Heart left ventricle (tissue), 13 donors: ENCODE results near the gene SIGLEC12.

Experiments used
- POLR2A ChIP-seq, 2 donors: fragments of 450-650 bp; IDR thresholded peaks; one replicate each; pipeline ENCODE4 v1.6.1; 2017; ENCODE audit warnings: antibody characterized with exemption in 2 of 2, mild to moderate bottlenecking in 2 of 2, moderate library complexity in 2 of 2
- TF ChIP-seq, protein P1 (sequence below), 12 donors: fragments of 200-600 bp; sonication (generic) in 4 of 12; IDR thresholded peaks; one replicate each; pipeline versions ENCODE4 v1.5.0 to v1.8.0; 2018 to 2022; ENCODE audit warnings: antibody characterized with exemption in 12 of 12, mild to moderate bottlenecking in 5 of 12
- donor health status: ischemic (EF 13 %, LVEDD 7.1; RV severe dilation, severe dysfunction).
- donor health status: DM: no; HTN: yes; CAD: no.
- donor health status: DM: no; HTN: no; CAD: no.
- donor health status: ischemic (EF 25% LVEDD 6.9; RV normal size, moderate dysfunction).
- donor health status: ischemic (EF 25% LVEDD 5.7; RV mildly dilated, moderate dysfunction).
- donor health status: ischemic (EF 35%, LVEDD 5.7; RV mildly dilated, moderate dysfunction).
- donor health status: nonischemic (EF 11% LVEDD 7.7; RV severe dilation, severe dysfunction).
- donor health status: DM: yes; HTN: yes; CAD: no.
- donor health status: PGD.
- donor health status: ischemic (EF 29% LVEDD 5.4; RV normal size, mild dysfunction).
- donor health status: nonischemic (EF 23%, LVEDD 6.1; RV moderate dilation, normal function).

DNA sequence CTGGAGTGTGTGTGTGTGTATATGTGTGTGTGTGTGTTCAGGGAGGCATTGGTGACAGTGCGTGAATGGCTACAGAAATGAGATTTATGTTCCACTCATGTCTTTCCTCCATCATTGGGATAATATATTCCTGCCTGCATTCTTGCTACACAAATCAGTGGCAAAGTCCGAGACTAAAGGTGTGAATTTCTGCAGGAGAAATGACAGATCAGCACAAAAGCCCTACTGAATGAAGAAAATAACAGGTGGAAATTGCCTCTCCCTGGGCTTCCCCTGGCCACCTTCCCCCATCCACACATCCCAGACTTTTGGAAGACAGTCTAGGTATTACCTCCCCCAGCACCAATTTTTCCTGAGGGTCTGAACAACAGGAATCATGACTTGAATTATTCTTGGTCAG lies 19.8 kb upstream of the SIGLEC12 start:
- TF ChIP-seq, protein P1, sequence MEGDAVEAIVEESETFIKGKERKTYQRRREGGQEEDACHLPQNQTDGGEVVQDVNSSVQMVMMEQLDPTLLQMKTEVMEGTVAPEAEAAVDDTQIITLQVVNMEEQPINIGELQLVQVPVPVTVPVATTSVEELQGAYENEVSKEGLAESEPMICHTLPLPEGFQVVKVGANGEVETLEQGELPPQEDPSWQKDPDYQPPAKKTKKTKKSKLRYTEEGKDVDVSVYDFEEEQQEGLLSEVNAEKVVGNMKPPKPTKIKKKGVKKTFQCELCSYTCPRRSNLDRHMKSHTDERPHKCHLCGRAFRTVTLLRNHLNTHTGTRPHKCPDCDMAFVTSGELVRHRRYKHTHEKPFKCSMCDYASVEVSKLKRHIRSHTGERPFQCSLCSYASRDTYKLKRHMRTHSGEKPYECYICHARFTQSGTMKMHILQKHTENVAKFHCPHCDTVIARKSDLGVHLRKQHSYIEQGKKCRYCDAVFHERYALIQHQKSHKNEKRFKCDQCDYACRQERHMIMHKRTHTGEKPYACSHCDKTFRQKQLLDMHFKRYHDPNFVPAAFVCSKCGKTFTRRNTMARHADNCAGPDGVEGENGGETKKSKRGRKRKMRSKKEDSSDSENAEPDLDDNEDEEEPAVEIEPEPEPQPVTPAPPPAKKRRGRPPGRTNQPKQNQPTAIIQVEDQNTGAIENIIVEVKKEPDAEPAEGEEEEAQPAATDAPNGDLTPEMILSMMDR (IDR thresholded peaks at IDR 0.05) = no peak
- TF ChIP-seq POLR2A (IDR thresholded peaks at IDR 0.05) = no peak
